GM21786 (cell line): ENCODE results near the gene NFATC3.

ENCODE experiments used
- ATAC-seq: cut with Tn5 transposase; IDR thresholded peaks from one replicate; pipeline ENCODE4 v1.9.1; 2021; ENCODE audit not compliant: unreplicated experiment

NFATC3 gene

GRCh38 chr16:68072038-68072695, 13.0 kb upstream of the NFATC3 start:
- no peak for ATAC-seq

- ATAC-seq = no peak
These were observed 11.0 kb upstream of the NFATC3 start for GRCh38 chr16:68073902-68074760.

GRCh38 chr16:68074850-68075555, 10.2 kb upstream of the NFATC3 start:
- ATAC-seq = peak; percentile 77

GRCh38 chr16:68075980-68076379, 9.2 kb upstream of the NFATC3 start:
- ATAC-seq = no peak

GRCh38 chr16:68076560-68076959, 8.6 kb upstream of the NFATC3 start:
- no peak for ATAC-seq

- ATAC-seq = no peak
These were observed 7.1 kb upstream of the NFATC3 start for GRCh38 chr16:68077866-68078700.

- no peak for ATAC-seq
These were observed 6.3 kb upstream of the NFATC3 start for GRCh38 chr16:68078701-68079375.

- ATAC-seq = no peak
These were observed 5.9 kb upstream of the NFATC3 start for GRCh38 chr16:68079376-68079625.

- ATAC-seq = no peak
These were observed 5.4 kb upstream of the NFATC3 start for GRCh38 chr16:68079626-68080344.

GRCh38 chr16:68081861-68082628, 3.1 kb upstream of the NFATC3 start:
- no peak for ATAC-seq

- no peak for ATAC-seq
These were observed 2.4 kb upstream of the NFATC3 start for GRCh38 chr16:68082629-68083238.

- ATAC-seq = no peak
These were observed 1.9 kb upstream of the NFATC3 start for GRCh38 chr16:68083239-68083781.

- ATAC-seq = no peak
These were observed 1.2 kb upstream of the NFATC3 start for GRCh38 chr16:68083861-68084503.

GRCh38 chr16:68084504-68085258, 489 bp upstream of the NFATC3 start:
- peak; percentile 63 for ATAC-seq

GRCh38 chr16:68086336-68086841, 1.2 kb downstream of the NFATC3 start:
- ATAC-seq = no peak

- ATAC-seq = no peak
These were observed 1.7 kb downstream of the NFATC3 start for GRCh38 chr16:68086860-68087268.

GRCh38 chr16:68087688-68088087, 2.5 kb downstream of the NFATC3 start:
- ATAC-seq = no peak
